Endodermal cell (in vitro differentiated cells): ENCODE data around the gene FIP1L1. TPM values are rescaled to one million over a fixed set of nuclear protein-coding genes. Genes with fewer than 3 reads are reported as not detected.

Experiments used
- DNase-seq: peaks from one replicate; pipeline ENCODE4 v3.0.0-alpha.2; 2017
- H3K27ac ChIP-seq: 2 replicates; pipeline ENCODE4 v1.5.1; 2013; ENCODE audit warnings: mild to moderate bottlenecking, low read depth, low read length, moderate library complexity
- H3K27me3 ChIP-seq: 2 replicates; pipeline ENCODE4 v1.6.1; 2013; ENCODE audit warnings: mild to moderate bottlenecking, low read length, moderate library complexity; ENCODE audit not compliant: insufficient read depth, control insufficient read depth, poor library complexity, severe bottlenecking
- H3K36me3 ChIP-seq: 2 replicates; pipeline ENCODE4 v1.7.0; 2013; ENCODE audit warnings: mild to moderate bottlenecking, low read length, moderate library complexity; ENCODE audit not compliant: control insufficient read depth, insufficient read depth
- H3K4me1 ChIP-seq: one replicate; pipeline ENCODE4 v1.7.0; 2013; ENCODE audit warnings: low read length; ENCODE audit not compliant: control insufficient read depth, insufficient read depth
- H3K4me3 ChIP-seq: 2 replicates; pipeline ENCODE4 v1.5.1; 2013; ENCODE audit warnings: mild to moderate bottlenecking, low read length, moderate library complexity
- H3K9ac ChIP-seq: 2 replicates; pipeline ENCODE4 v1.6.1; 2013; ENCODE audit warnings: mild to moderate bottlenecking, low read length, moderate library complexity; ENCODE audit not compliant: poor library complexity, severe bottlenecking; ENCODE audit errors: extremely low read depth
- H3K9me3 ChIP-seq: 2 replicates; pipeline ENCODE4 v1.6.1; 2013; ENCODE audit warnings: mild to moderate bottlenecking, low read length, moderate library complexity; ENCODE audit not compliant: control insufficient read depth
- H3K27ac Mint-ChIP-seq: 2 replicates; pipeline ENCODE4 v1.8.0; 2020; ENCODE audit warnings: mixed read lengths
- H3K27me3 Mint-ChIP-seq: 2 replicates; pipeline ENCODE4 v1.8.0; 2021; ENCODE audit warnings: mild to moderate bottlenecking, mixed read lengths; ENCODE audit not compliant: insufficient read depth
- H3K36me3 Mint-ChIP-seq: 2 replicates; pipeline ENCODE4 v1.8.0; 2020; ENCODE audit warnings: low read depth, mixed read lengths
- H3K4me1 Mint-ChIP-seq: 2 replicates; pipeline ENCODE4 v1.8.0; 2020; ENCODE audit warnings: mixed read lengths
- H3K4me3 Mint-ChIP-seq: 2 replicates; pipeline ENCODE4 v1.8.0; 2020; ENCODE audit warnings: mild to moderate bottlenecking, moderate library complexity, mixed read lengths
- H3K9me3 Mint-ChIP-seq: 2 replicates; pipeline ENCODE4 v1.8.0; 2020; ENCODE audit warnings: mild to moderate bottlenecking, mixed read lengths
- CTCF ChIP-seq: fragments of 200-600 bp; sonication (generic); conservative IDR thresholded peaks from 2 replicates; pipeline ENCODE4 v1.5.0; 2021; ENCODE audit warnings: antibody characterized with exemption, mild to moderate bottlenecking
- WGBS, 2 experiments: methylation state at CpG; one replicate each; pipeline versions ENCODE4 v1.1.5 to v1.1.7; 2013; ENCODE audit warnings: missing lambda C conversion rate in 2 of 2, mixed read lengths in 1 of 2; ENCODE audit not compliant: insufficient coverage in 1 of 2, insufficient read length in 1 of 2; 5-methylcytosine and 5-hydroxymethylcytosine counted together
- total RNA-seq, 2 donors: library from RNA; stranded (reverse); fragmentation: NEBNext Ultra II Directional in 1 of 2; extraction: Animal tissue kit (Norgen Biotek cat#: 25700) in 1 of 2; gene quantifications; 2 replicates in 1 of 2; 3 replicates in 1 of 2; pipeline ENCODE4 v1.2.1, GENCODE V29; 2021

Gene FIP1L1
- total RNA-seq, 2 donors from 2014 or later, result 79.2 to 88.8 TPM

GRCh38 chr4:53424280-53424679, 46.8 kb downstream of the FIP1L1 start:
- no peaks in the 10 kb centered on the region for H3K4me1 ChIP-seq
- no peak for TF ChIP-seq CTCF
- H3K9me3 Mint-ChIP-seq, result no peaks in the 10 kb centered on the region
- no peak for DNase-seq
- peaks cover 47% of the 10 kb centered on the region for H3K36me3 ChIP-seq
- H3K9ac ChIP-seq, result no peak overlapping the region
- peak overlapping the region; percentile 5 for H3K27ac Mint-ChIP-seq
- no peak overlapping the region for H3K4me3 ChIP-seq
- no peaks in the 10 kb centered on the region for H3K9me3 ChIP-seq
- H3K4me1 Mint-ChIP-seq, result no peaks in the 10 kb centered on the region
- no peaks in the 10 kb centered on the region for H3K27me3 Mint-ChIP-seq
- no peaks in the 10 kb centered on the region for H3K27me3 ChIP-seq
- peaks cover 23% of the 10 kb centered on the region for H3K36me3 Mint-ChIP-seq
- H3K27ac ChIP-seq, result no peak overlapping the region
- H3K4me3 Mint-ChIP-seq, result no peak overlapping the region

- H3K36me3 Mint-ChIP-seq, result peaks cover 39% of the 10 kb centered on the region
- Histone ChIP-seq H3K4me3 (no peak overlapping the region), H3K9me3 (no peaks in the 10 kb centered on the region), H3K9ac (no peak overlapping the region), H3K27ac (no peak overlapping the region), H3K27me3 (no peaks in the 10 kb centered on the region), H3K4me1 (no peaks in the 10 kb centered on the region), H3K36me3 (peaks cover 60% of the 10 kb centered on the region)
- no peaks in the 10 kb centered on the region for H3K4me1 Mint-ChIP-seq
- DNase-seq, result no peak
- no peak for TF ChIP-seq CTCF
- H3K27me3 Mint-ChIP-seq, result no peaks in the 10 kb centered on the region
- no peaks in the 10 kb centered on the region for H3K9me3 Mint-ChIP-seq
- H3K27ac Mint-ChIP-seq, result no peak overlapping the region
- no peak overlapping the region for H3K4me3 Mint-ChIP-seq
Measured at GRCh38 chr4:53427366-53427765, 49.9 kb downstream of the FIP1L1 start.

GRCh38 chr4:53431052-53431451, 53.6 kb downstream of the FIP1L1 start:
- H3K9me3 Mint-ChIP-seq, result no peaks in the 10 kb centered on the region
- Histone ChIP-seq H3K4me3 (no peak overlapping the region), H3K4me1 (no peaks in the 10 kb centered on the region), H3K9me3 (no peaks in the 10 kb centered on the region), H3K27me3 (no peaks in the 10 kb centered on the region), H3K9ac (no peak overlapping the region), H3K36me3 (peaks cover 64% of the 10 kb centered on the region), H3K27ac (no peak overlapping the region)
- H3K27me3 Mint-ChIP-seq, result no peaks in the 10 kb centered on the region
- DNase-seq, result no peak
- TF ChIP-seq CTCF, result no peak
- no peaks in the 10 kb centered on the region for H3K4me1 Mint-ChIP-seq
- 92 to 96% methylated on average over 3 to 5 of the region's 5 CpGs for WGBS, 2 experiments
- no peak overlapping the region for H3K4me3 Mint-ChIP-seq
- H3K36me3 Mint-ChIP-seq, result peaks cover 57% of the 10 kb centered on the region
- H3K27ac Mint-ChIP-seq, result no peak overlapping the region
